ENCODE measurements around the gene RNF5.

Gene RNF5

GRCh38 chr6:32175711-32176475 is 2.3 kb upstream of the RNF5 start, which contains the start of gene AGPAT1 (continued):
- TF ChIP-seq KLF8 (tag by site-specific recombination; IDR thresholded peaks at IDR 0.05) = no peak
- TF ChIP-seq REPIN1 (tag by site-specific recombination; IDR thresholded peaks at IDR 0.05; ENCODE audit: low read depth) = peak; percentile 41; the same call in 1 of the 2 replicates
- TF ChIP-seq ZNF391 (tag by site-specific recombination; IDR thresholded peaks at IDR 0.05; ENCODE audit: borderline replicate concordance, low read depth) = peak; percentile 20; the same call in 1 of the 2 replicates
- TF ChIP-seq ZNF692 (tag by site-specific recombination; IDR thresholded peaks at IDR 0.05) = peak; percentile 80
- TF ChIP-seq ZNF585B (tag by site-specific recombination; IDR thresholded peaks at IDR 0.05) = no peak
- TF ChIP-seq PRDM1 (tag by site-specific recombination; IDR thresholded peaks at IDR 0.05) = peak; percentile 86
- TF ChIP-seq HOXC10 (CRISPR knock-in tag; IDR thresholded peaks at IDR 0.05) = no peak
- no peak for TF ChIP-seq BCL11B (tag by site-specific recombination; IDR thresholded peaks at IDR 0.05; ENCODE audit: low read depth)
- no peak for TF ChIP-seq ZNF169 (tag by site-specific recombination; IDR thresholded peaks at IDR 0.05)
- no peak for TF ChIP-seq ZNF549 (tag by site-specific recombination; IDR thresholded peaks at IDR 0.05)
- no peak for TF ChIP-seq ZNF548 (tag by site-specific recombination; IDR thresholded peaks at IDR 0.05)
- no peak for TF ChIP-seq ZNF670 (tag by site-specific recombination; IDR thresholded peaks at IDR 0.05; ENCODE audit: low read depth)
- 0 out of 2 replicates have a peak, but pooled peaks have one; percentile 66 for TF ChIP-seq ZNF24 (tag by site-specific recombination; IDR thresholded peaks at IDR 0.05)
- TF ChIP-seq ZNF132 (tag by site-specific recombination; IDR thresholded peaks at IDR 0.05; ENCODE audit: borderline replicate concordance) = no peak
- TF ChIP-seq ZFP41 (tag by site-specific recombination; IDR thresholded peaks at IDR 0.05; ENCODE audit: borderline replicate concordance) = no peak
- no peak for TF ChIP-seq ZNF18 (tag by site-specific recombination; IDR thresholded peaks at IDR 0.05)
- no peak for TF ChIP-seq ZNF571 (tag by site-specific recombination; IDR thresholded peaks at IDR 0.05)
- no peak for TF ChIP-seq ZNF404 (tag by site-specific recombination; IDR thresholded peaks at IDR 0.05)
- no peak for TF ChIP-seq ZNF175 (tag by site-specific recombination; IDR thresholded peaks at IDR 0.05)
- no peak for TF ChIP-seq HOXA7 (CRISPR knock-in tag; IDR thresholded peaks at IDR 0.05; ENCODE audit: borderline replicate concordance)
- no peak for TF ChIP-seq ZNF423 (tag by site-specific recombination; IDR thresholded peaks at IDR 0.05)
- no peak for TF ChIP-seq ZNF560 (tag by site-specific recombination; IDR thresholded peaks at IDR 0.05; ENCODE audit: borderline replicate concordance)
- no peak for TF ChIP-seq ZNF292 (tag by site-specific recombination; IDR thresholded peaks at IDR 0.05; ENCODE audit: borderline replicate concordance, low read depth)
- TF ChIP-seq ZNF362 (tag by site-specific recombination; IDR thresholded peaks at IDR 0.05) = no peak; the same call in 1 of the 2 replicates
- TF ChIP-seq ZNF140 (tag by site-specific recombination; IDR thresholded peaks at IDR 0.05) = no peak
- TF ChIP-seq ZNF785 (tag by site-specific recombination; IDR thresholded peaks at IDR 0.05) = no peak
- no peak for TF ChIP-seq ZNF280D (tag by site-specific recombination; IDR thresholded peaks at IDR 0.05)
- peak; percentile 96 for TF ChIP-seq GLIS2 (tag by site-specific recombination; IDR thresholded peaks at IDR 0.05)
- TF ChIP-seq REST (tag by site-specific recombination; IDR thresholded peaks at IDR 0.05) = peak; percentile 25
- no peak for TF ChIP-seq TRIM28 (IDR thresholded peaks at IDR 0.05; ENCODE audit: borderline replicate concordance, low read length)

All from HEK293 (cell line).